Panc1 (cell line): ENCODE data around the gene KIDINS220.

Experiments used
- POLR2AphosphoS5 ChIP-seq: IDR thresholded peaks from 2 replicates; pipeline ENCODE4 v1.6.1; 2012; ENCODE audit warnings: mild to moderate bottlenecking, low read depth, low read length, moderate library complexity
- TF ChIP-seq, protein P1 (sequence below): fragments of 450-650 bp; IDR thresholded peaks from 2 replicates; pipeline ENCODE4 v1.5.1; 2017; ENCODE audit warnings: mild to moderate bottlenecking

DNA sequence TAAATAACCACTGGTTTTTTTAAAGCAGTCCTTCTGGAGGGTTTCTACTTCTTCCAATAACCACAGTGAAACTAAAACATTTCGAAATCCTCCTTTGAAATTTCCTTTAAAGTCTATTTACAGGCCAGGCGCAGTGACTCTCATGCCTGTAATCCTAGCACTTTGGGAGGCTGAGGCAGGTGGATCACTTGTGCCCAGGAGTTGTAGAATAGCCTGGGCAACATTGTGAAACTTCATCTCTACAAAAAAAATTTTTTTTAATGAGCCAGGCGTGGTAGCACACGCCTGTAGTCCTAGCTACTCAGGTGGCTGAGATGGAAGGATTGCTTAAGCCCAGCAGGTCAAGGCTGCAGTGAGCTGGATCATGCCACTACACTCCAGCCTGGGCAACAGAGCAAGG is 15.2 kb downstream of the KIDINS220 start:
- TF ChIP-seq, protein P1, sequence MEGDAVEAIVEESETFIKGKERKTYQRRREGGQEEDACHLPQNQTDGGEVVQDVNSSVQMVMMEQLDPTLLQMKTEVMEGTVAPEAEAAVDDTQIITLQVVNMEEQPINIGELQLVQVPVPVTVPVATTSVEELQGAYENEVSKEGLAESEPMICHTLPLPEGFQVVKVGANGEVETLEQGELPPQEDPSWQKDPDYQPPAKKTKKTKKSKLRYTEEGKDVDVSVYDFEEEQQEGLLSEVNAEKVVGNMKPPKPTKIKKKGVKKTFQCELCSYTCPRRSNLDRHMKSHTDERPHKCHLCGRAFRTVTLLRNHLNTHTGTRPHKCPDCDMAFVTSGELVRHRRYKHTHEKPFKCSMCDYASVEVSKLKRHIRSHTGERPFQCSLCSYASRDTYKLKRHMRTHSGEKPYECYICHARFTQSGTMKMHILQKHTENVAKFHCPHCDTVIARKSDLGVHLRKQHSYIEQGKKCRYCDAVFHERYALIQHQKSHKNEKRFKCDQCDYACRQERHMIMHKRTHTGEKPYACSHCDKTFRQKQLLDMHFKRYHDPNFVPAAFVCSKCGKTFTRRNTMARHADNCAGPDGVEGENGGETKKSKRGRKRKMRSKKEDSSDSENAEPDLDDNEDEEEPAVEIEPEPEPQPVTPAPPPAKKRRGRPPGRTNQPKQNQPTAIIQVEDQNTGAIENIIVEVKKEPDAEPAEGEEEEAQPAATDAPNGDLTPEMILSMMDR: no peak
- no peak for TF ChIP-seq POLR2AphosphoS5
